Liver (tissue), 9 donors: ENCODE results near the gene PLCB1. TPM values are rescaled to one million over a fixed set of nuclear protein-coding genes. Genes with fewer than 3 reads are reported as not detected.

Source experiments
- DNase-seq: peaks from one replicate; pipeline ENCODE4 v3.0.0-alpha.2; 2017; ENCODE audit warnings: low spot score
- H3K27ac ChIP-seq, 2 donors: one replicate each; pipeline ENCODE4 v1.7.0; 2013; ENCODE audit warnings: inconsistent platforms in 2 of 2, low read length in 2 of 2, control low read depth in 1 of 2, low read depth in 1 of 2, mild to moderate bottlenecking in 1 of 2
- H3K27me3 ChIP-seq, 4 donors: one replicate each; pipeline versions ENCODE4 v1.6.1 to v1.7.0; 2013; ENCODE audit warnings: low read length in 3 of 4, inconsistent platforms in 1 of 4, mild to moderate bottlenecking in 1 of 4, moderate library complexity in 1 of 4; ENCODE audit not compliant: control insufficient read depth in 4 of 4, insufficient read depth in 4 of 4
- H3K36me3 ChIP-seq, 4 donors: one replicate each; pipeline versions ENCODE4 v1.6.1 to v1.7.0; 2013; ENCODE audit warnings: low read length in 3 of 4, mild to moderate bottlenecking in 3 of 4, low read depth in 1 of 4, moderate library complexity in 1 of 4; ENCODE audit not compliant: control insufficient read depth in 4 of 4, insufficient read depth in 3 of 4
- H3K4me1 ChIP-seq, 4 donors: one replicate each; pipeline versions ENCODE4 v1.6.1 to v1.7.0; 2013; ENCODE audit warnings: low read length in 3 of 4, mild to moderate bottlenecking in 3 of 4, moderate library complexity in 1 of 4; ENCODE audit not compliant: control insufficient read depth in 4 of 4, insufficient read depth in 4 of 4
- H3K4me3 ChIP-seq, 3 donors: one replicate each; pipeline versions ENCODE4 v1.6.1 to v1.7.0; 2013; ENCODE audit warnings: low read length in 3 of 3, control low read depth in 1 of 3, low read depth in 1 of 3, mild to moderate bottlenecking in 1 of 3
- H3K9ac ChIP-seq, 2 donors: one replicate each; pipeline ENCODE4 v1.7.0; 2013; ENCODE audit warnings: low read length in 2 of 2, mild to moderate bottlenecking in 2 of 2, moderate library complexity in 2 of 2, control low read depth in 1 of 2, low read depth in 1 of 2
- H3K9me3 ChIP-seq, 4 donors: one replicate each; pipeline versions ENCODE4 v1.6.1 to v1.7.0; 2013; ENCODE audit warnings: low read length in 3 of 4; ENCODE audit not compliant: control insufficient read depth in 4 of 4
- ATF3 ChIP-seq: IDR thresholded peaks from 2 replicates; pipeline ENCODE4 v1.6.1; 2016; ENCODE audit warnings: antibody characterized with exemption
- CTCF ChIP-seq: fragments of 150-350 bp; IDR thresholded peaks from 2 replicates; pipeline ENCODE4 v1.5.1; 2017; ENCODE audit warnings: improper control_type of control experiment, low read depth, low read length; ENCODE audit not compliant: missing input control
- EGR1 ChIP-seq, 2 donors: IDR thresholded peaks; 2 replicates each; pipeline ENCODE4 v1.6.1; 2016 to 2018; ENCODE audit warnings: antibody characterized with exemption in 2 of 2, low read depth in 2 of 2
- FOXA1 ChIP-seq: IDR thresholded peaks from 2 replicates; pipeline ENCODE4 v1.6.1; 2016; ENCODE audit warnings: antibody characterized with exemption
- FOXA2 ChIP-seq: IDR thresholded peaks from 2 replicates; pipeline ENCODE4 v1.6.1; 2016; ENCODE audit warnings: antibody characterized with exemption
- GABPA ChIP-seq, 2 donors: IDR thresholded peaks in 1 of 2; conservative IDR thresholded peaks in 1 of 2; 2 replicates each; pipeline ENCODE4 v1.6.1; 2016; ENCODE audit warnings: antibody characterized with exemption in 2 of 2, mild to moderate bottlenecking in 1 of 2, moderate library complexity in 1 of 2
- HNF4A ChIP-seq, 2 donors: conservative IDR thresholded peaks; 2 replicates each; pipeline ENCODE4 v1.6.1; 2016; ENCODE audit warnings: antibody characterized with exemption in 2 of 2, mild to moderate bottlenecking in 2 of 2
- HNF4G ChIP-seq: IDR thresholded peaks from 2 replicates; pipeline ENCODE4 v1.6.1; 2016; ENCODE audit warnings: antibody characterized with exemption
- JUND ChIP-seq, 2 donors: IDR thresholded peaks; 2 replicates each; pipeline ENCODE4 v1.6.1; 2016; ENCODE audit warnings: antibody characterized with exemption in 2 of 2
- MAX ChIP-seq: IDR thresholded peaks from 2 replicates; pipeline ENCODE4 v1.6.1; 2016; ENCODE audit warnings: antibody characterized with exemption
- NR2F2 ChIP-seq: IDR thresholded peaks from 2 replicates; pipeline ENCODE4 v1.6.1; 2016; ENCODE audit warnings: antibody characterized with exemption
- RAD21 ChIP-seq, 2 donors: IDR thresholded peaks; 2 replicates each; pipeline ENCODE4 v1.6.1; 2016; ENCODE audit warnings: antibody characterized with exemption in 2 of 2, mild to moderate bottlenecking in 2 of 2
- REST ChIP-seq: IDR thresholded peaks from 2 replicates; pipeline ENCODE4 v1.6.1; 2016; ENCODE audit warnings: antibody characterized with exemption, mild to moderate bottlenecking
- RXRA ChIP-seq, 2 donors: IDR thresholded peaks; 2 replicates each; pipeline ENCODE4 v1.6.1; 2017 to 2018; ENCODE audit warnings: antibody characterized with exemption in 2 of 2, mild to moderate bottlenecking in 1 of 2
- SP1 ChIP-seq: IDR thresholded peaks from 2 replicates; pipeline ENCODE4 v1.6.1; 2018; ENCODE audit warnings: antibody characterized with exemption, mild to moderate bottlenecking
- TAF1 ChIP-seq: conservative IDR thresholded peaks from 2 replicates; pipeline ENCODE4 v1.6.1; 2016; ENCODE audit warnings: antibody characterized with exemption, mild to moderate bottlenecking
- YY1 ChIP-seq: IDR thresholded peaks from 2 replicates; pipeline ENCODE4 v1.6.1; 2016; ENCODE audit warnings: antibody characterized with exemption, mild to moderate bottlenecking
- ZBTB33 ChIP-seq: IDR thresholded peaks from 2 replicates; pipeline ENCODE4 v1.6.1; 2016; ENCODE audit warnings: antibody characterized with exemption
- WGBS: extraction: QIAGEN DNeasy Blood & Tissue Kit; methylation state at CpG from one replicate; pipeline ENCODE4 v1.1.7; 2013; 5-methylcytosine and 5-hydroxymethylcytosine counted together
- polyA plus RNA-seq, 2 donors: library from polyadenylated mRNA; stranded (reverse) in 1 of 2; unstranded in 1 of 2; fragments of 200-250 nt in 1 of 2; fragments of >200 nt in 1 of 2; fragmentation: Nextera tagmentation in 1 of 2; extraction: Ambion mirVana in 1 of 2; gene quantifications; one replicate each; pipeline versions ENCODE4 v1.2.1 to v1.2.3, GENCODE V29; 2013 to 2015
- total RNA-seq, 2 donors: library from RNA; depleted of rRNA; stranded (reverse); fragments of >200 nt; gene quantifications; one replicate each; pipeline ENCODE4 v1.2.3, GENCODE V29; 2014
- donor health status: healthy.
- donor health status: healthy.
- donor health status: healthy.
- donor health status: healthy.
- donor health status: healthy.

Gene PLCB1
- total and polyA plus RNA-seq, 4 donors: 3.7 to 13.5 (median 5.9) TPM

GRCh38 chr20:8143474-8143873, 11.4 kb downstream of the PLCB1 start:
- H3K36me3 ChIP-seq: no peaks in the 10 kb centered on the region
- peaks cover 0 to 10% (median 7%) of the 10 kb centered on the region in 4 donors for H3K4me1 ChIP-seq
- no peak overlapping the region for H3K4me3 ChIP-seq
- DNase-seq: no peak
- H3K9ac ChIP-seq: no peak overlapping the region
- 95% methylated on average over 3 of the region's 3 CpGs for WGBS
- TF ChIP-seq YY1 (no peak), HNF4A (conservative IDR thresholded peaks at IDR 0.05) (no peak), REST (no peak), RAD21 (IDR thresholded peaks at IDR 0.05) (no peak), ATF3 (no peak), JUND (IDR thresholded peaks at IDR 0.05) (no peak)
- H3K27me3 ChIP-seq: peaks cover 0 to 4% (median 0%) of the 10 kb centered on the region in 4 donors
- no peaks in the 10 kb centered on the region for H3K9me3 ChIP-seq
- H3K27ac ChIP-seq: no peak overlapping the region

- DNase-seq: peak; percentile 41
- Histone ChIP-seq H3K27ac (peak overlapping the region; percentile 26 to 77), H3K27me3 (peaks cover 0 to 4% (median 0%) of the 10 kb centered on the region in 4 donors), H3K36me3 (no peaks in the 10 kb centered on the region), H3K4me3 (no peak overlapping the region), H3K9ac (peak overlapping the region in 1 of 2 donors; percentile 12), H3K4me1 (peaks cover 0 to 10% (median 7%) of the 10 kb centered on the region in 4 donors), H3K9me3 (no peaks in the 10 kb centered on the region)
- WGBS: 41% methylated on average over 13 of the region's 13 CpGs
- TF ChIP-seq RXRA (IDR thresholded peaks at IDR 0.05) (peak; percentile 89 to 90), CTCF (no peak), NR2F2 (no peak), GABPA (IDR thresholded peaks at IDR 0.05 in 1 of 2, conservative IDR thresholded peaks at IDR 0.05 in 1 of 2) (no peak), MAX (peak; percentile 94), FOXA2 (peak; percentile 98), SP1 (peak; percentile 96), RAD21 (IDR thresholded peaks at IDR 0.05) (peak; percentile 62 to 73), YY1 (peak; percentile 76), HNF4A (conservative IDR thresholded peaks at IDR 0.05) (peak; percentile 80 to 81), REST (peak; percentile 40), ZBTB33 (peak; percentile 82), JUND (IDR thresholded peaks at IDR 0.05) (peak; percentile 48 to 66), TAF1 (no peak), HNF4G (peak; percentile 44), FOXA1 (peak; percentile 94), ATF3 (peak; percentile 87), EGR1 (IDR thresholded peaks at IDR 0.05; ENCODE audit: low read depth in 2 of 2) (peak; percentile 82 to 88)
Measured at GRCh38 chr20:8144282-8145245, 12.5 kb downstream of the PLCB1 start.
